B cell (primary cell): ENCODE data around the gene XYLB. TPM values are rescaled to one million over a fixed set of nuclear protein-coding genes. Genes with fewer than 3 reads are reported as not detected.

Experiments used
- ATAC-seq: fragments of 200-7000 bp; cut with Tn5 transposase; one replicate; pipeline ENCODE4 v1.10.0; 2021; ENCODE audit warnings: low read depth, mild to moderate bottlenecking, moderate number of reproducible peaks, moderate library complexity
- CTCF ChIA-PET: fragments of 350-600 bp; sonication (Branson Sonifier 250); formaldehyde crosslinking; loops from one replicate; lab custom pipeline; 2021; ENCODE audit warnings: antibody characterized with exemption, inconsistent platforms; lab: Charles Lee
- POLR2A ChIA-PET: fragments of 350-600 bp; sonication (Branson Sonifier 250); formaldehyde crosslinking; loops from one replicate; lab custom pipeline; 2021; ENCODE audit warnings: antibody characterized with exemption; lab: Charles Lee
- DNase-seq: peaks from one replicate; pipeline ENCODE4 v3.0.0; 2013
- H2AFZ ChIP-seq: 2 replicates; pipeline ENCODE4 v1.6.1; 2012; ENCODE audit warnings: mild to moderate bottlenecking, low read depth, low read length; ENCODE audit not compliant: insufficient read depth, poor library complexity, severe bottlenecking
- H3K27ac ChIP-seq, 2 donors: 1 replicate in 1 of 2; 2 replicates in 1 of 2; pipeline ENCODE4 v1.5.1; 2012 to 2013; ENCODE audit warnings: low read length in 2 of 2, mild to moderate bottlenecking in 2 of 2, moderate library complexity in 1 of 2
- H3K27me3 ChIP-seq, 4 experiments: fragments of 200-600 bp in 1 of 4; sonication (generic) in 1 of 4; replicated peaks in 1 of 4; 1 replicate in 2 of 4; 2 replicates in 2 of 4; pipeline versions ENCODE4 v1.6.1 to v1.7.0; 2013 to 2016; ENCODE audit warnings: low read length in 3 of 4, mild to moderate bottlenecking in 2 of 4, mixed read lengths in 1 of 4, moderate library complexity in 1 of 4; ENCODE audit not compliant: insufficient read depth in 4 of 4, control insufficient read depth in 3 of 4; ENCODE audit errors: control extremely low read depth in 1 of 4
- H3K36me3 ChIP-seq, 2 experiments: replicated peaks in 1 of 2; 1 replicate in 1 of 2; 2 replicates in 1 of 2; pipeline versions ENCODE4 v1.6.1 to v1.7.1; 2013; ENCODE audit warnings: low read length in 1 of 2; ENCODE audit not compliant: insufficient read depth in 2 of 2, control insufficient read depth in 1 of 2; ENCODE audit errors: control extremely low read depth in 1 of 2, extremely low read depth in 1 of 2
- H3K4me1 ChIP-seq, 2 donors: fragments of 200-600 bp in 1 of 2; sonication (generic) in 1 of 2; 1 replicate in 1 of 2; 2 replicates in 1 of 2; pipeline versions ENCODE4 v1.5.1 to v1.6.1; 2013 to 2017; ENCODE audit warnings: low read length in 2 of 2; ENCODE audit not compliant: control insufficient read depth in 2 of 2, insufficient read depth in 2 of 2
- H3K4me2 ChIP-seq: replicated peaks from 2 replicates; pipeline ENCODE3; 2012; ENCODE audit warnings: mild to moderate bottlenecking, low read depth, low read length; ENCODE audit not compliant: poor library complexity, severe bottlenecking
- H3K4me3 ChIP-seq, 5 experiments: fragments of 200-600 bp in 1 of 5; sonication (generic) in 1 of 5; 1 replicate in 3 of 5; 2 replicates in 2 of 5; pipeline versions ENCODE4 v1.5.1 to v1.7.0; 2011 to 2016; ENCODE audit warnings: low read length in 4 of 5, mild to moderate bottlenecking in 4 of 5, low read depth in 2 of 5, control low read depth in 1 of 5, moderate library complexity in 1 of 5; ENCODE audit not compliant: insufficient read depth in 1 of 5; ENCODE audit errors: control extremely low read depth in 1 of 5, extremely low read depth in 1 of 5
- H3K79me2 ChIP-seq: fragments of 200-600 bp; sonication (generic); one replicate; pipeline ENCODE4 v1.6.0; 2016; ENCODE audit warnings: low read length; ENCODE audit not compliant: control insufficient read depth, insufficient read depth
- H3K9ac ChIP-seq: fragments of 200-600 bp; sonication (generic); 2 replicates; pipeline ENCODE4 v1.6.1; 2017; ENCODE audit warnings: mild to moderate bottlenecking, low read length, moderate library complexity
- H3K9me3 ChIP-seq, 3 donors: one replicate each; pipeline versions ENCODE4 v1.6.1 to v1.7.1; 2013; ENCODE audit warnings: low read length in 2 of 3; ENCODE audit not compliant: control insufficient read depth in 2 of 3, insufficient read depth in 1 of 3; ENCODE audit errors: control extremely low read depth in 1 of 3
- H4K20me1 ChIP-seq: 2 replicates; pipeline ENCODE4 v1.6.0; 2012; ENCODE audit warnings: mild to moderate bottlenecking, low read length; ENCODE audit not compliant: insufficient read depth, control insufficient read depth, poor library complexity, severe bottlenecking
- H3K27ac Mint-ChIP-seq: one replicate; pipeline ENCODE4 v1.8.0; 2021; ENCODE audit warnings: mixed read lengths
- H3K27me3 Mint-ChIP-seq: one replicate; pipeline ENCODE4 v1.8.0; 2021; ENCODE audit warnings: mixed read lengths
- H3K4me1 Mint-ChIP-seq: one replicate; pipeline ENCODE4 v1.8.0; 2021; ENCODE audit warnings: mixed read lengths
- H3K4me3 Mint-ChIP-seq: one replicate; pipeline ENCODE4 v1.8.0; 2021; ENCODE audit warnings: mixed read lengths
- H3K9me3 Mint-ChIP-seq: one replicate; pipeline ENCODE4 v1.8.0; 2022; ENCODE audit warnings: mixed read lengths; ENCODE audit not compliant: insufficient read depth
- EZH2 ChIP-seq: IDR thresholded peaks from 2 replicates; pipeline ENCODE4 v1.6.1; 2012; ENCODE audit warnings: borderline replicate concordance, low read depth, mild to moderate bottlenecking, moderate library complexity, low read length; ENCODE audit not compliant: insufficient read depth, poor library complexity, severe bottlenecking
- WGBS: methylation state at CpG from one replicate; pipeline ENCODE4 v1.1.5; 2013; ENCODE audit warnings: missing lambda C conversion rate; ENCODE audit not compliant: insufficient coverage; 5-methylcytosine and 5-hydroxymethylcytosine counted together
- intact Hi-C: fragments of 100-400 bp; cut with micrococcal nuclease; formaldehyde crosslinking; loops from one replicate; pipeline ENCODE4 v1.10.0; 2022
- polyA plus RNA-seq: library from polyadenylated mRNA; depleted of rRNA; stranded (reverse); fragments of >200 nt; gene quantifications from 2 replicates; pipeline ENCODE4 v1.2.3, GENCODE V29; 2012
- total RNA-seq, 2 donors: library from RNA; stranded (reverse); fragments of 120-200 nt in 1 of 2; gene quantifications; 1 replicate in 1 of 2; 2 replicates in 1 of 2; pipeline versions ENCODE4 v1.2.3 to v1.2.4, GENCODE V29; 2013 to 2022
- TF ChIP-seq, protein P1 (sequence below): fragments of 200-600 bp; IDR thresholded peaks from one replicate; pipeline ENCODE4 v1.8.0; 2022; ENCODE audit warnings: antibody characterized with exemption, mild to moderate bottlenecking

XYLB gene
- total and polyA plus RNA-seq, 2 donors (not counting 1 experiment from before 2014, with no cell fraction given): 0.19 to 0.71 TPM

- no peaks in the 10 kb centered on the region for H3K4me1 Mint-ChIP-seq
- H3K9me3 Mint-ChIP-seq: no peaks in the 10 kb centered on the region
These were observed 36.7 kb downstream of the XYLB start for GRCh38 chr3:38383156-38383875.

More at GRCh38 chr3:38383156-38383875, 36.7 kb downstream of the XYLB start:
- DNase-seq: no peak
- no peak for ATAC-seq
- Mint-ChIP-seq H3K27ac (no peak overlapping the region), H3K27me3 (no peaks in the 10 kb centered on the region), H3K4me3 (no peak overlapping the region)
- H3K27ac ChIP-seq: no peak overlapping the region
- no peaks in the 10 kb centered on the region for H3K27me3 ChIP-seq
- no peak overlapping the region for H2AFZ ChIP-seq
- H3K9me3 ChIP-seq: peaks cover 0 to 8% (median 3%) of the 10 kb centered on the region in 3 donors
- no peak overlapping the region for H3K9ac ChIP-seq
- TF ChIP-seq EZH2: no peak
- TF ChIP-seq, protein P1, sequence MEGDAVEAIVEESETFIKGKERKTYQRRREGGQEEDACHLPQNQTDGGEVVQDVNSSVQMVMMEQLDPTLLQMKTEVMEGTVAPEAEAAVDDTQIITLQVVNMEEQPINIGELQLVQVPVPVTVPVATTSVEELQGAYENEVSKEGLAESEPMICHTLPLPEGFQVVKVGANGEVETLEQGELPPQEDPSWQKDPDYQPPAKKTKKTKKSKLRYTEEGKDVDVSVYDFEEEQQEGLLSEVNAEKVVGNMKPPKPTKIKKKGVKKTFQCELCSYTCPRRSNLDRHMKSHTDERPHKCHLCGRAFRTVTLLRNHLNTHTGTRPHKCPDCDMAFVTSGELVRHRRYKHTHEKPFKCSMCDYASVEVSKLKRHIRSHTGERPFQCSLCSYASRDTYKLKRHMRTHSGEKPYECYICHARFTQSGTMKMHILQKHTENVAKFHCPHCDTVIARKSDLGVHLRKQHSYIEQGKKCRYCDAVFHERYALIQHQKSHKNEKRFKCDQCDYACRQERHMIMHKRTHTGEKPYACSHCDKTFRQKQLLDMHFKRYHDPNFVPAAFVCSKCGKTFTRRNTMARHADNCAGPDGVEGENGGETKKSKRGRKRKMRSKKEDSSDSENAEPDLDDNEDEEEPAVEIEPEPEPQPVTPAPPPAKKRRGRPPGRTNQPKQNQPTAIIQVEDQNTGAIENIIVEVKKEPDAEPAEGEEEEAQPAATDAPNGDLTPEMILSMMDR: no peak
- H3K4me2 ChIP-seq: no peak overlapping the region
- ChIA-PET POLR2A (no interaction called here), CTCF (no interaction called here)
- no peaks in the 10 kb centered on the region for H3K4me1 ChIP-seq
- no peaks in the 10 kb centered on the region for H4K20me1 ChIP-seq
- H3K4me3 ChIP-seq: no peak overlapping the region
- intact Hi-C loops: no loop called here
- H3K79me2 ChIP-seq: no peaks in the 10 kb centered on the region
- H3K36me3 ChIP-seq: no peaks in the 10 kb centered on the region
- 95% methylated on average over 6 of the region's 8 CpGs for WGBS
